HG02588 (cell line): ENCODE data around the gene AGAP1.
"Not testable (repeated sequence)": the region's sequence is repeated elsewhere in the genome, so short reads cannot be mapped to it uniquely, and the experiment has no call there.

Source experiments
- ATAC-seq: cut with Tn5 transposase; IDR thresholded peaks from one replicate; pipeline ENCODE4 v1.9.1; 2021; ENCODE audit warnings: mild to moderate bottlenecking, moderate library complexity; ENCODE audit not compliant: unreplicated experiment

AGAP1 gene

DNA sequence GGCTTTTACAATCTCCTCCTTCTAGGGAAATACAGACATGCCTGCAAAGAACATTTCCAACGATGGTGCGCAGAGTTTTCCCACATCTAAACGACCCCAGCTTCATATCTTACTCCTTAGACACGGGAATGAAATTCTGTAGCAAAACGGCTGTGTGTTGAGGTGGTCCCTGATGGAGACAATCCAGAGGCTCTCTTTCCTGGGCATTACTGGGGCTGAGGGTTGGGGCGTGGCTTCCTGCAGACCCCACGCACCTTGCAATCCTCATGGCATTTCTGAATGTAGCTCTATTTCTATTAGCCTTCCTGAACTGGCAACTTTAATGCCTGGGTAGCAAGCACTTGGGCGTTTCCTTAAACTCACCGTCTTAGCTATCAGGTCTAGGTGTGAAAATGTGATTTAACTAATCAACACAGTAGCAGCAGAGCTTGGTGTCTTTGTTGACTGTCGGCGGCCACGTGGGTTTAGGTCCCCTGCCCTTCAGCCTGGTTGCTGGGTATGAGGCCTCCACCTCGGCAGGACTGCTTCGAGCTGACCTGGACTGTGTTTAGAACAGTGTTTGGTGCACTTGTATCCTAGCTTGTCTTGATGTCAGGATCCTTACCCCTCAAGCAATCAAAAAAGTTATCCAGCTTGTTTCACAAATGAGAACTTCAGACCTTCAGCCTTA is 431.5 kb downstream of the AGAP1 start:
- no peak for ATAC-seq

DNA sequence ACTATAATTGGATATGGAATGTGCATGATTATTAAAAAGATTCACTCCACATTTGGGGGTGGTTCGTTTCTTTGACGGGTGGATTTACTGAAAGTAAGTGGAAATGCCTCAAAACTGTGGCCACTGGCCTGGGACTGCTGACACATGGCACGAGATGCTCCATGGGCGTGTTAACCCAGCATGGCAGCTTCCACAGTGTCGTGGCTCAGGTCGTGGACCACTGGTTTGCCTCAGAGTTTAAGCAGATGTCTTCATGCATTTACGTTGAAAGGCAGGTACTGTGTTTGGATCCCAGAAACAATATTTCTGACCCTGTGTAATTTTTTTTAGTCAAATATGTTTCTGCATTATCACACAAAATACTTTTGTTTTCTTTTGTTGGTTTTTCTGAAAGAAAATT is 432.4 kb downstream of the AGAP1 start:
- ATAC-seq, result no peak

- no peak for ATAC-seq
Measured at GRCh38 chr2:235928751-235929370, 435.0 kb downstream of the AGAP1 start.

DNA sequence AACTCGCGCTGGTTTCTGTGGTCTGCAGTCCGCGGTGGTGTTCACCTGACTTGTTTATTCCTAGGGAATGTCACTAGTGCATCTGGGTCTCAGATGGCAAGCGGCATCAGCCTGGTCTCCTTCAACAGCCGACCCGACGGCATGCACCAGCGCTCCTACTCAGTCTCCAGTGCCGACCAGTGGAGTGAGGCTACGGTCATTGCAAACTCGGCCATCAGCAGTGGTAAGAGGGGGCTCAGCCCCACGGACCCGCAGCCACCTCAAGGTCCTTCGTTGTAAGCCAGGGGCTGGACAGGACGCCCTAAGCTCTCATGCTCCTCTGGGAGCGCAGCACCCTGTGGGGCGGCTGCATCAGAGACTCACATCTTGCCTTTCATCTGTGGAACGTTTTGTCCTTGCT is 436.9 kb downstream of the AGAP1 start:
- ATAC-seq, result no peak

DNA sequence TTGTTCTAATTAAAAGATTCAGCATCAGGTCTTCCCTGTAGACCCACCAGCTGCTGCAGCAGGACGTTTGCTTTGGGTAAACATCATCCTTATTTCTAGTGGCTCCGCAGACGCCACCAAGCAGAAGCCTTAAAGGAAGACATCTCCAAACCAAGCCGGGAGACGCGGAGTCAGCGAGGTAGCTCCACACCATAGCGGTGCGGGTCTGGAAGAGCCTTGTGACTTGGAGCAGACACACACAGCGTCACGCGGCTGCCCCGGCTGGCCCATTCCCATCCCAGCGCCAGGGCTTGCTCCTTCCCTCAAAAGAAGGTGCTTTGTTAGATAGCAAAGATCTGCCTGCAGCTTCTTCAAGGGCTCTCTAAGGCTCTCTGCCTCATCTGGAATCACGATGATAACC is 437.8 kb downstream of the AGAP1 start:
- ATAC-seq, result no peak

- ATAC-seq, result no peak
Measured at GRCh38 chr2:235934059-235934773, 440.4 kb downstream of the AGAP1 start.

- no peak for ATAC-seq
Measured at GRCh38 chr2:235934774-235935484, 441.1 kb downstream of the AGAP1 start.

DNA sequence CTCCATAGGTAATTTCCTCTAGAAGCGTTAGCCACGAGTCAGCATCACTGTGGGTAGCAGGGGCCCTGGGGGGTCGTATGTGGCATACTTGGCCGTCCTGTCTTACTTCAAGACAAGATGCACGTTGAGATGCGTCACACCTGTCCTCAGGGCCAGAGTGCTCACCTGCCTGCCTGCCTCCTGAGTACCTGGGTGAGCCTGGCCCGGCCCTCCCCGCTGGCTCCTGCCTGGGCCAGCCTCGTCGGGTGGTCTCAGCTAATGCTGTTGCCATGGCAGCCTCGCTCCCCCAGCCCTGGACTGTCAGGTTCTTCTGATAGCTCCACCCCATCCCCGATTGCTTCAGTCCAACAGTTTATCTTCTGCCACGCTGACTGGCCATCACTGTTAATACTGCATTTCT is 441.9 kb downstream of the AGAP1 start:
- no peak for ATAC-seq

DNA sequence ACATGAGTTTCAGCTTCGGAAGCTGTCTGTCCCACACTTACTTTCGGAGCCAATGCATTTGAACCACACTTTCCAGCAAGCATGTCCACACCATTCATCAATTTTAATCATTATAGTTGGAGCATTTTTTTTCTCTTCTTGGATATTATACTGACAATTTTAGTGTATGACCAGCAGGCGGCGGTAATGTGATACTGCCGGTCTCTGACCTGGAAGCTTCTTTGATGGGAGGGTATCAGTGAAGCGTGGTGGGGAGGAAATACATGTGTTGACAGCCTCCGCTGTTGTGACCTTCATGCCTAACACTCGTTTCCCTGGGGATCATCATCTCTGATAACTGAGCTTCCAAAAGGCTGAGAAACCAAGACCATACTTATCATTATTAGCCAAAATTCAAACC is 442.6 kb downstream of the AGAP1 start:
- no peak for ATAC-seq

GRCh38 chr2:235937087-235937486 is 443.2 kb downstream of the AGAP1 start:
- no peak for ATAC-seq

DNA sequence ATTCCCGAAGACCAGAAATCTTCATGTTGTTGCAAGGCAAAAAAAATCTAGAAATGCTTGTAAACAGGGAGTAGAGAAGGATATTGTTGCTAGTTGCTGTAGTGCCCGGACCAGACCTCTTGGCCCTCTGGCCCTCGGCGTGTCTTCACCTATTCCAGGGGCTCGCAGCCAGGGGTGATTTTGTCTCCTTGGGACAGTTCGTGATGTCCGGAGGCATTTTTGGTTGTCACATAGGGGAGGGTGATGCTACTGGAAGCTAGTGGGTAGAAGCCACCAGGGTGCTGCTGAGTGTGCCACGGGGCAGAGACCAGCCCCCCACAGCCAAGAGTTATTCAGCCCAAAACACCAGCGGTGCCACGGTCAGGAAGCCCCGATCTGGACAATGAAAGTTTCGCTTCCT is 443.7 kb downstream of the AGAP1 start:
- ATAC-seq, result no peak

DNA sequence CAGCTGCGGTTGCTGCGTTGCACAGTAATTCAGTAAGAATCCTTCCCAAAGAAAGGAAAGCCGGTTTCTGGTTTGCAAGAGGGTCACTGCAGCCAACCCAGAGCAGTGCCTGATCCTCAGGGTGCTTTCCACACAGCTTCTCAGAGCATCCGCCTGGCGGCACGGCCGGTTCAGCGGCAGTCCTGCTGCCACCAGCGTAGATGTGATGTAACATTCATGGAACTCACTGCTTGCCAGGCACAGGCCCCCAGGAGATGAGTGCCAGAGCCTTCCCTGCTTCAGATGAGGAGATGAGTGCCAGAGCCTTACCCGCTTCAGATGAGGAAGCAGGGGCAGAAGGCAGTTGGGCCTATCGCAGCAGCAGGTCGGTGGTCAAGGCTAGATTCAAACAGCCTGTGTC is 444.1 kb downstream of the AGAP1 start:
- no peak for ATAC-seq

GRCh38 chr2:235938611-235939010 is 444.8 kb downstream of the AGAP1 start:
- ATAC-seq, result no peak

- no peak for ATAC-seq
Measured at GRCh38 chr2:235939471-235939870, 445.6 kb downstream of the AGAP1 start.

GRCh38 chr2:235940330-235940729 is 446.5 kb downstream of the AGAP1 start:
- no peak for ATAC-seq

DNA sequence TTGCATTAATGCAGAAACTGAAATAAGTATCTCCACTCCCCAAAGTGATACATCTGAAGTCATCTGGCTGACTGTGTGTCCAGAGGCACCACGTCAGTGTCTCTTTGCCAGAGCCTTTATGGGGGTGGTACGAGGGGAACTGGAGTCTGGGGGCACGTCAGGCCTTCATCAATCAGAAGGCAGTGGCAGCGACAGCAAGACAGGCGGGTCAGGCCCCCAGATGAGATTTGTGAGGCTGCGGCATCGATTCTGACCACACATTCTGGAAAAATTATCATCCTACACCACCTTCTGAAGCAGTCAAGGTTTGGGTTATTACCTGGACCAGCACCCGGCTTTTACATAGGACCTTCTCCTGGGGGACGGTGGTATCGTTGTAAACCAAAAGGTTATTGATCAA is 450.7 kb downstream of the AGAP1 start:
- ATAC-seq, result no peak

GRCh38 chr2:235945608-235946140 is 451.8 kb downstream of the AGAP1 start:
- ATAC-seq, result no peak

GRCh38 chr2:235946590-235946989 is 452.7 kb downstream of the AGAP1 start:
- no peak for ATAC-seq

DNA sequence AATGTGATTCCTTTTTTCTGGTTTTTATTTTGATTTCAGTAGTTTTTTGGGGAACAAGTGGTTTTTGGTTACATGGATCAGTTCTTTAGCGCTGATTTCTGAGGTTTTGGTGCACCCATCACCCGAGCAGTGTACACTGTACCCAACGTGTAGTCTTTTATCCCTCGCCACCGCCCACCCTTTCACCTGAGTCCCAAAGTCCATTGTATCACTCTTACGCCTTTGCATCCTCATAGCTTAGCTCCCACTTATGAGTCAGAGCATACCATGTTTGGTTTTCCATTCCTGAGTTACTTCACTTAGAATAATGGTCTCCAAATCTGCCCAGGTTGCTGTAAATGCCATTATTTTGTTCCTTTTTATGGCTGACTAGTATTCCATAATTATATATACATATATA is 453.2 kb downstream of the AGAP1 start:
- ATAC-seq, result not testable (repeated sequence)

GRCh38 chr2:235949567-235950472 is 456.0 kb downstream of the AGAP1 start:
- no peak for ATAC-seq
